Astrocyte of the cerebellum (primary cell): ENCODE data around the gene ROGDI.
"Not testable (repeated sequence)": the region's sequence is repeated elsewhere in the genome, so short reads cannot be mapped to it uniquely, and the experiment has no call there.

Experiments used
- DNase-seq: peaks from one replicate; pipeline ENCODE4 v3.0.0-alpha.2; 2011; ENCODE audit warnings: low read depth
- H3K4me3 ChIP-seq: 2 replicates; pipeline ENCODE4 v1.5.1; 2011; ENCODE audit warnings: mild to moderate bottlenecking, low read depth, low read length, moderate library complexity
- CTCF ChIP-seq: IDR thresholded peaks from 2 replicates; pipeline ENCODE4 v1.5.1; 2012; ENCODE audit warnings: low read length, low read depth, moderate library complexity, mild to moderate bottlenecking; ENCODE audit errors: missing control alignments
- in situ Hi-C: cut with HindIII; loops from 2 replicates; pipeline ENCODE4 v1.10.0; 2017; ENCODE audit warnings: low sequenced_read_pairs

ROGDI gene

GRCh38 chr16:4787627-4788482 lies 14.6 kb downstream of the ROGDI start, which contains the start of gene SEPTIN12:
SEPTIN12 (minus strand) TSS chr16:4788345; CDS start chr16:4787645, 700 bp downstream.
- no peak for DNase-seq
- TF ChIP-seq CTCF: no peak
- H3K4me3 ChIP-seq: no peak within 1 kb of the TSS
- in situ Hi-C loops: no loop called here

GRCh38 chr16:4787068-4787467 lies 15.4 kb downstream of the ROGDI start:
- no peak for TF ChIP-seq CTCF
- DNase-seq: no peak
- in situ Hi-C loops: no loop called here
- no peak overlapping the region for H3K4me3 ChIP-seq

GRCh38 chr16:4785758-4786433 lies 16.5 kb downstream of the ROGDI start:
- no peak for TF ChIP-seq CTCF
- in situ Hi-C loops: no loop called here
- no peak overlapping the region for H3K4me3 ChIP-seq
- no peak for DNase-seq

- in situ Hi-C loops, DNase-seq, H3K4me3 ChIP-seq: not testable (repeated sequence)
Measured at GRCh38 chr16:4784444-4784987, 17.9 kb downstream of the ROGDI start.

GRCh38 chr16:4783951-4784336 lies 18.5 kb downstream of the ROGDI start:
- H3K4me3 ChIP-seq: no peak overlapping the region
- no peak for TF ChIP-seq CTCF
- DNase-seq: no peak
- in situ Hi-C loops: no loop called here

- in situ Hi-C loops: no loop called here
- no peak for TF ChIP-seq CTCF
- no peak for DNase-seq
Measured at GRCh38 chr16:4783251-4783950, 19.0 kb downstream of the ROGDI start.

More at GRCh38 chr16:4783251-4783950, 19.0 kb downstream of the ROGDI start:
- H3K4me3 ChIP-seq: no peak overlapping the region
